Effector memory CD4-positive, alpha-beta T cell (primary cell): Measurements from ENCODE around the gene PPARD.
"Not testable (repeated sequence)": the region's sequence is repeated elsewhere in the genome, so short reads cannot be mapped to it uniquely, and the experiment has no call there.

Experiments
- DNase-seq, 3 donors: peaks; one replicate each; pipeline ENCODE4 v3.0.0-alpha.2; 2020
- H3K27ac ChIP-seq: 2 replicates; pipeline ENCODE4 v1.7.0; 2013; ENCODE audit warnings: mild to moderate bottlenecking, low read length, moderate library complexity; ENCODE audit not compliant: insufficient read depth, poor library complexity, severe bottlenecking
- H3K27me3 ChIP-seq: replicated peaks from 2 replicates; pipeline ENCODE4 v1.7.0; 2013; ENCODE audit warnings: mild to moderate bottlenecking, low read length; ENCODE audit not compliant: insufficient read depth, control insufficient read depth, poor library complexity, severe bottlenecking
- H3K36me3 ChIP-seq: 2 replicates; pipeline ENCODE4 v1.7.0; 2013; ENCODE audit warnings: mild to moderate bottlenecking, low read length, moderate library complexity; ENCODE audit not compliant: control insufficient read depth, insufficient read depth
- H3K4me1 ChIP-seq: 2 replicates; pipeline ENCODE4 v1.7.0; 2013; ENCODE audit warnings: low read length, mild to moderate bottlenecking; ENCODE audit not compliant: control insufficient read depth, insufficient read depth, poor library complexity, severe bottlenecking
- H3K4me3 ChIP-seq: 2 replicates; pipeline ENCODE4 v1.7.0; 2013; ENCODE audit warnings: low read length, low read depth, mild to moderate bottlenecking; ENCODE audit not compliant: insufficient read depth, poor library complexity, severe bottlenecking
- H3K9me3 ChIP-seq: 2 replicates; pipeline ENCODE4 v1.7.0; 2013; ENCODE audit warnings: mild to moderate bottlenecking, low read length, moderate library complexity; ENCODE audit not compliant: control insufficient read depth

The PPARD gene

DNA sequence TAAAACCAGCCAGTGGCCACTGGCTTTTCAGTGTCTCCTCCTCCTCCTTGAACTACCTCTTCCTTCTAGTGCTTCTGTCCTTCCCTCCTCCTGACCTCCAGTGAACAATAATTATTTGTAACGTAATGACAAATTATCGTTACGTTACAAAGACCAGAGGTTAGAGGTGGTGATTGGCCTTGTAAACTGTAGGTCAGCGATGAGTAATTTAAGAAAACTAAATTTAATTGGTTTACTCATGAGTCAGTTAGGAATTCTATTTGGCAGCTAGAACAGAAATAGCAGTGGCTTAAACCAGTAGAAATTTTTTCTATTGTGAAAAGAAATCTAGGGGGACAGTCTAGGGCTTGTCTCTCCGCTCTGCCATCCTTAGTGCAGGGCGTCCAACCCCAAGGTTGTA is 38.8 kb downstream of the PPARD start:
- H3K9me3 ChIP-seq: no peaks in the 10 kb centered on the region
- no peak overlapping the region for H3K27ac ChIP-seq
- peaks cover 3% of the 10 kb centered on the region for H3K36me3 ChIP-seq
- no peaks in the 10 kb centered on the region for H3K4me1 ChIP-seq
- H3K27me3 ChIP-seq: no peaks in the 10 kb centered on the region
- no peak overlapping the region for H3K4me3 ChIP-seq
- DNase-seq: no peak

DNA sequence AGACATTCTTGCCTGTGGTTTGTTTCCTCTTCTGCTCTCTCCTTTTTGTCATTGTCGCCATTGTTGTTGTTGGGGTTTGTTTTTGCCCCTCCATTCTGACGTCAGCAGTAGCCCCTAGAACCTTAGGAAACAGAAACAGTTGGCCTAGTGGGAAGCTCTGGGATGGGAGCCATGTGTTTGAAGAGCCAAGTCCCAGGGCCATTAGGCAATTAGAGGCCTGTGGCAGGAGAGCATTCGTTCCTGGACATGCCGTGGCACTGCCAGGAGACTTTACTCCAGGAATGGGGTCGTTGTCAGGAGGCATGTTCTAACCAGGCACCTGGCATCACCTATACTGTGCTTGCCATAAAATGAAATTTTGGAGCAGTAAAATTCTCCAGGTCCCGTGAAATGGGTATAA is 39.7 kb downstream of the PPARD start:
- Histone ChIP-seq H3K9me3 (no peaks in the 10 kb centered on the region), H3K4me3 (no peak overlapping the region), H3K27ac (no peak overlapping the region), H3K27me3 (no peaks in the 10 kb centered on the region), H3K36me3 (peaks cover 6% of the 10 kb centered on the region), H3K4me1 (no peaks in the 10 kb centered on the region)
- no peak for DNase-seq

DNA sequence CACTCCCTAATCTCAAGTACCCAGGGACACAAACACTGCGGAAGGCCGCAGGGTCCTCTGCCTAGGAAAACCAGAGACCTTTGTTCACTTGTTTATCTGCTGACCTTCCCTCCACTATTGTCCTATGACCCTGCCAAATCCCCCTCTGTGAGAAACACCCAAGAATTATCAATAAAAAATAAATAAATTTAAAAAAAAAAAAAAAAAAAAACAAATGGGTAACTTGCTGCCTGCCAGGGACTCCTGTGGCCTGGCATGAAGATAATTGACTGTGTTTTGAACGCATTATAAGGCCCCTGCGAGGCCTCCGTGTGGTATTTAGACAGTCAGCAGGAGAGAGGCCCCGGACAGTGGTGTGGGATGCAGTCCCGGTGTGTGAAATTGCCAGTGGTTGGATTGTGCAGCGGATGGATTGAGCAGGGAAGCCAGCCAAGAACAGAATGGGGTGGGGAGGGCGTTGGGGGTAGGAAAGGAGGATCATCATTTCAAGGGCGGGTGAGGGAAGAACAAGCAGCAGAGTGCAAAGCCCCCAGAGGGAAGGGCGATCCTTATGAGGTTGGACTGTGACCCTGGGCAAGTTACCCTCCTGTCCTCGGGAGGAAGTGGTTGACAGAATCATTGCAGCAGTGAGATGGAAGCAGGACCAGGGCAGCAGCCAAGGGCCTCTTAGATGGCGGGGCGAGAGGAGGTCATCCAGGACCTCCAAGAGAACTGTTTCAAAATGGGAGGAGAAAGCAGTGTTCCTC is 43.3 kb downstream of the PPARD start:
- H3K9me3 ChIP-seq: no peaks in the 10 kb centered on the region
- no peak for DNase-seq
- no peaks in the 10 kb centered on the region for H3K27me3 ChIP-seq
- no peak overlapping the region for H3K27ac ChIP-seq
- no peak overlapping the region for H3K4me3 ChIP-seq
- peaks cover 2% of the 10 kb centered on the region for H3K4me1 ChIP-seq
- H3K36me3 ChIP-seq: peaks cover 6% of the 10 kb centered on the region

DNA sequence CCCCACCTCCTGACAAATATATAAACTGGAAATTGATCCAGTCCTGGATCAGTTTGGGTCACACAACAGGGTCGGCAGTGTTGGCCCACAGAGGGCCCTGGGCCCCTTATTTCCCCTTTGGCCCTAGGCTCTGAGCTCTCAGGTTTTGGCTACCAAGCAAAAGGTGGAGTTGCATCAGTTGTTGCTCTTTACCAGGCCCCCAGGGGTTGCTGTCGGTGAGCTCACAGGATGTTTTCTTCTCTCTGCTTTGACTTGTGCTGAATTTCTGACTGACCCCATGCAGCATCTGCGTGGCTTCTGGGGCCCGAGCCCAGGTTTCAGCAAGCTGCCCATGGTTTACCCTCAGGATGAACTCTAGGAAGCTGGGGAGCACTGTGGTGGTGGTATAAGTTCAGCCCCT is 44.6 kb downstream of the PPARD start:
- peaks cover 6% of the 10 kb centered on the region for H3K36me3 ChIP-seq
- H3K4me3 ChIP-seq: no peak overlapping the region
- DNase-seq: no peak
- peaks cover 9% of the 10 kb centered on the region for H3K4me1 ChIP-seq
- H3K9me3 ChIP-seq: no peaks in the 10 kb centered on the region
- no peaks in the 10 kb centered on the region for H3K27me3 ChIP-seq
- H3K27ac ChIP-seq: no peak overlapping the region

DNA sequence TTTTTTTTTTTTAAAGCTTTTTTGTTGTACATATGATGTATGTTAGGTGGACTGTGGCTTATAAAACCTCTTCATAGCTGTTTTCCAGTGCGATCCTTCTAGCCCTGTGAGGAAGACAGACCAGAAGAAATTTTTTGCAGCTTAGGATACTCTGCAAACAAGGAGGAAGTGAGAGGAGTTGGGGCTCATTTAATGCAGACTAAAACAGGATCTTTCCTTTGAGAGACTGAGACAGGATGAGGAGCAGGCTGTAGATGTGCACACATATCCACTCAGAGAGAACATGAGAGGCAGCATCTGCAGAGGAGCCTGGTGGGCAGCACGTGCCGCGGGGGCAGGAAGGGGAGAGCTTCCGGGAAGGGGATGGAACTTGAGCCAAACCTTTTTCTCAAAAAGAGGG is 45.7 kb downstream of the PPARD start:
- no peak for DNase-seq
- H3K9me3 ChIP-seq: no peaks in the 10 kb centered on the region
- H3K27me3 ChIP-seq: no peaks in the 10 kb centered on the region
- no peak overlapping the region for H3K4me3 ChIP-seq
- peaks cover 3% of the 10 kb centered on the region for H3K36me3 ChIP-seq
- H3K4me1 ChIP-seq: peaks cover 16% of the 10 kb centered on the region
- no peak overlapping the region for H3K27ac ChIP-seq

DNA sequence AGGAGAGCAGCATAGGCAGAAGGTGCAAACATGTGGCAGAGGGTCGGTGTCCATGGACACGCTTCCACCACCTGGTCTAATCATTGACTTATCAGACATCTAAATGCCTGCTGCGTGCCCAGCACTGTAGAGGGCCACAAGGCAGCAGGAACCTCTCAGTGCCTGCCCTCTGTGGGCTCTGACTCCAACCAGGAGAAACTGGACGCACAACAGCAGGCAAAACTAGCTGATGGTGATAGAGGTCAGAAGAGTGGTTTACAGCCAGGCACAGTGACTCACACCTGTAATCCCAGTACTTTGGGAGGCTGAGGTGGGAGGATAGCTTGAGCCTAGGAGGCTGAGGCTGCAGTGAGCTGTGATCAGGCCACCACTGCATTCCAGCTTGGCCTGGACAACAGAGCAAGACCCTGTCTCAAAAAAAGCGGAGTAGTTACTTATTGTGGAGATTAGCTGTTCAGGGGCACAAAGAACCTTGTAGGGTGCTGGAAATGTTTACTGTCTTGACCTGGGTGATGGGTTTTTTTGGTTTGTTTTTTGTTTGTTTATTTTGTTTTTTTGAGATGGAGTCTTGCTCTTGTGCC is 46.5 kb downstream of the PPARD start:
- no peak overlapping the region for H3K27ac ChIP-seq
- no peaks in the 10 kb centered on the region for H3K9me3 ChIP-seq
- no peak for DNase-seq
- no peak overlapping the region for H3K4me3 ChIP-seq
- H3K36me3 ChIP-seq: peaks cover 3% of the 10 kb centered on the region
- H3K4me1 ChIP-seq: peaks cover 24% of the 10 kb centered on the region
- H3K27me3 ChIP-seq: no peaks in the 10 kb centered on the region

DNA sequence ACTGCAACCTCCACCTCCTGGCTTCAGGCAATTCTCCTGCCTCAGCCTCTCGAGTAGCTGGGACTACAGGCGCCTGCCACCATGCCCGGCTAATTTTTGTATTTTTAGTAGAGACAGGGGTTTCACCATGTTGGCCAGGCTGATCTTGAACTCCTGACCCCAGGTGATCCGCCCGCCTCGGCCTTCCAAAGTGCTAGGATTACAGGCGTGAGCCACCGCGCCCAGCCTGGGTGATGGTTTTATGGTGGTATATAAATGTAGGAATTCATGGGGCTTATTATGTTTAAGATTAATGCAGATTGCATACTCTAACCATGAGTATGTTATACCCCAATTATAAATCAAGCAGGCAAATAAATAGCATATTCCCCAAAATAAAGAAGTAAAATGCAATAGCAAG is 47.0 kb downstream of the PPARD start:
- not testable (repeated sequence) for H3K36me3 ChIP-seq, H3K4me3 ChIP-seq, H3K27me3 ChIP-seq, H3K9me3 ChIP-seq, H3K27ac ChIP-seq, DNase-seq
- H3K4me1 ChIP-seq: peaks cover 27% of the 10 kb centered on the region

DNA sequence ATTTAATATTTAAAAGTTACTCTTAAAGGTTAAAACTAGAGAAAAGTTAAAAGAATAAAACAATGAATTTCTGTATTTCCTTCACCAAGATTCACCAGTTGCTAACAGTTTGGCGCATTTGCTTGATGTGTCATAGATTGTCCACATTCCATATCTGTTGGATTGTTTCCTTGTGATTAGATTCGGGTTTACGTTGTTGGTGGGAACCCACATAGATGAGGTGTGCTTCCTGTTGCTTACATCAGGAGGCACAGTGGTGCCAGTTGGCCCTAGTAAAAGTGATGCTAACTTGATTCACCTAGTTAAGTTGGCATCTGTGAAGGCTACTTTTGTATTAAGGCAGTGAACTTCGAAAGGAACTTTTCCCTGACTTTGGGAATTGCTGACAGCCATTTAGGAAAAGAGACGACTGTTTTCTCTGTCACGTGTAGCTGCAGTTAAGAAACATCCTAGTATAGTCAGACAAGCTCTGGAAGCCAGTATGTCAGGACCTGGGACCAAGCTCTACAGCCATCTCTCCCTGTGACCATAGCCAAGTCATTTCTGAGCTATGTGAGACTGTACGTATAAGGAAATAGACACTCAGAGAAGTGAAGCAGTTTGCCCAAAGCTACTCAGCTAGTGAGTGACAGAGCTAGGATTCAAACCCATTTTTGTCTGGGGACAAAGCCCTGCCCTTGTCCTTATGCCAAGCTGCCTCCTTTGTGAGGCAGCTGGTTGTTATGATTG is 49.0 kb downstream of the PPARD start:
- Histone ChIP-seq H3K27ac (no peak overlapping the region), H3K27me3 (no peaks in the 10 kb centered on the region), H3K4me1 (peaks cover 27% of the 10 kb centered on the region), H3K9me3 (no peaks in the 10 kb centered on the region), H3K36me3 (peaks cover 3% of the 10 kb centered on the region), H3K4me3 (no peak overlapping the region)
- DNase-seq: no peak

DNA sequence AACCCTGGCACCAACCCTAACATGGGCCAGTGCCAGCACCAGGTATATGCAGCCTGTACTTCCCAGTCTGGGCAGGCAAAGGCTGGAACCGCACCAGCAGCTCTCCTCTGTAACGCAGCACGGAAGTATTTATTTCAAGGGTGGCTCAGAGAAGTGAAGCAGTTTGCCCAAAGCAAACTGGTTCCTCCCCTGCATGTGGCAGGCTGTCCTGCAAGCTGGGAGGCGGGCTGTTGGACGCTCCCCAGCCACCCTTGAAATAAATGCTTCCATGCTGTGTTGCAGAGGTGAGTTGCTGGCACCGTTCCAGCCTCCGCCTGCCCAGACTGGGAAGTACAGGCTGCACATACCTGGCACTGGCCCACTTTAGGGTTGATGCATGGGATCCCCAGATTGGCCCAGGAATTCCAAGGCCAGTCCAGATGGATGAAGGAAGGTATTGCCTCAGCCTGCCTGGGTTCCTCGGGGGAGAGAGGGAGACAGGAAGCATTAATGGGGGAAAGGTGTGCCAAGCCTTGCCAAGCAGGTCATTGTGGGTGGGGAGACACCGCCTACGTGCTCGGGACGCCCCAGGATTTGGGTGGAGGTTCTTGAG is 49.8 kb downstream of the PPARD start:
- DNase-seq: no peak
- Histone ChIP-seq H3K27ac (no peak overlapping the region), H3K4me3 (no peak overlapping the region)

More for the DNA sequence above, 49.8 kb downstream of the PPARD start:
- H3K36me3 ChIP-seq: no peaks in the 10 kb centered on the region
- peaks cover 27% of the 10 kb centered on the region for H3K4me1 ChIP-seq
- no peaks in the 10 kb centered on the region for H3K9me3 ChIP-seq
- no peaks in the 10 kb centered on the region for H3K27me3 ChIP-seq
